Liver (tissue), 3 donors: ENCODE data around the gene SOX15.
A peak's percentile ranks its signal among the peaks of the same experiment; 100 is the strongest.

Experiments used
- RAD21 ChIP-seq, 2 donors: IDR thresholded peaks; 2 replicates each; pipeline ENCODE4 v1.6.1; 2016; ENCODE audit warnings: antibody characterized with exemption in 2 of 2, mild to moderate bottlenecking in 2 of 2
- TAF1 ChIP-seq: conservative IDR thresholded peaks from 2 replicates; pipeline ENCODE4 v1.6.1; 2016; ENCODE audit warnings: antibody characterized with exemption, mild to moderate bottlenecking
- TF ChIP-seq, protein P1 (sequence below): fragments of 150-350 bp; IDR thresholded peaks from 2 replicates; pipeline ENCODE4 v1.5.1; 2017; ENCODE audit warnings: improper control_type of control experiment, low read depth, low read length; ENCODE audit not compliant: missing input control
- donor health status: healthy.
- donor health status: healthy.

DNA sequence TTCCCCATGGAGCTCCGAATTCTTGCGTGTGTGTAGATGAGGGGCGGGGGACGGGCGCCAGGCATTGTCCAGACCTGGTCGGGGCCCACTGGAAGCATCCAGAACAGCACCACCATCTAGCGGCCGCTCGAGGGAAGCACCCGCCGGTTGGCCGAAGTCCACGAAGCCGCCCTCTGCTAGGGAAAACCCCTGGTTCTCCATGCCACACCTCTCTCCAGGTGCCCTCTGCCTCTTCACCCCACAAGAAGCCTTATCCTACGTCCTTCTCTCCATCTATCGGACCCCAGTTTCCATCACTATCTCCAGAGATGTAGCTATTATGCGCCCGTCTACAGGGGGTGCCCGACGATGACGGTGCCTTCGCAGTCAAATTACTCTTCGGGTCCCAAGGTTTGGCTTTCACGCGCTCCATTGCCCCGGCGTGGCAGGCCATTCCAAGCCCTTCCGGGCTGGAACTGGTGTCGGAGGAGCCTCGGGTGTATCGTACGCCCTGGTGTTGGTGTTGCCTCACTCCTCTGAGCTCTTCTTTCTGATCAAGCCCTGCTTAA, 28.8 kb downstream of the SOX15 start:
- TF ChIP-seq, protein P1, sequence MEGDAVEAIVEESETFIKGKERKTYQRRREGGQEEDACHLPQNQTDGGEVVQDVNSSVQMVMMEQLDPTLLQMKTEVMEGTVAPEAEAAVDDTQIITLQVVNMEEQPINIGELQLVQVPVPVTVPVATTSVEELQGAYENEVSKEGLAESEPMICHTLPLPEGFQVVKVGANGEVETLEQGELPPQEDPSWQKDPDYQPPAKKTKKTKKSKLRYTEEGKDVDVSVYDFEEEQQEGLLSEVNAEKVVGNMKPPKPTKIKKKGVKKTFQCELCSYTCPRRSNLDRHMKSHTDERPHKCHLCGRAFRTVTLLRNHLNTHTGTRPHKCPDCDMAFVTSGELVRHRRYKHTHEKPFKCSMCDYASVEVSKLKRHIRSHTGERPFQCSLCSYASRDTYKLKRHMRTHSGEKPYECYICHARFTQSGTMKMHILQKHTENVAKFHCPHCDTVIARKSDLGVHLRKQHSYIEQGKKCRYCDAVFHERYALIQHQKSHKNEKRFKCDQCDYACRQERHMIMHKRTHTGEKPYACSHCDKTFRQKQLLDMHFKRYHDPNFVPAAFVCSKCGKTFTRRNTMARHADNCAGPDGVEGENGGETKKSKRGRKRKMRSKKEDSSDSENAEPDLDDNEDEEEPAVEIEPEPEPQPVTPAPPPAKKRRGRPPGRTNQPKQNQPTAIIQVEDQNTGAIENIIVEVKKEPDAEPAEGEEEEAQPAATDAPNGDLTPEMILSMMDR: peak; percentile 94
- TF ChIP-seq RAD21 (IDR thresholded peaks at IDR 0.05) (peak; percentile 90 to 91), TAF1 (no peak)
